ENCODE results near the gene SLC35D1. TPM values are rescaled to one million over a fixed set of nuclear protein-coding genes. Genes with fewer than 3 reads are reported as not detected.
A peak's percentile ranks its signal among the peaks of the same experiment; 100 is the strongest.

The SLC35D1 gene
- 4.7 TPM for polyA plus RNA-seq (2013, experiment 1 of 4)
- polyA plus RNA-seq (2013, experiment 2 of 4), result 5.2 TPM
- 4.0 TPM for polyA plus RNA-seq (2013, experiment 3 of 4)
- 4.9 TPM for polyA plus RNA-seq (2013, experiment 4 of 4)

DNA sequence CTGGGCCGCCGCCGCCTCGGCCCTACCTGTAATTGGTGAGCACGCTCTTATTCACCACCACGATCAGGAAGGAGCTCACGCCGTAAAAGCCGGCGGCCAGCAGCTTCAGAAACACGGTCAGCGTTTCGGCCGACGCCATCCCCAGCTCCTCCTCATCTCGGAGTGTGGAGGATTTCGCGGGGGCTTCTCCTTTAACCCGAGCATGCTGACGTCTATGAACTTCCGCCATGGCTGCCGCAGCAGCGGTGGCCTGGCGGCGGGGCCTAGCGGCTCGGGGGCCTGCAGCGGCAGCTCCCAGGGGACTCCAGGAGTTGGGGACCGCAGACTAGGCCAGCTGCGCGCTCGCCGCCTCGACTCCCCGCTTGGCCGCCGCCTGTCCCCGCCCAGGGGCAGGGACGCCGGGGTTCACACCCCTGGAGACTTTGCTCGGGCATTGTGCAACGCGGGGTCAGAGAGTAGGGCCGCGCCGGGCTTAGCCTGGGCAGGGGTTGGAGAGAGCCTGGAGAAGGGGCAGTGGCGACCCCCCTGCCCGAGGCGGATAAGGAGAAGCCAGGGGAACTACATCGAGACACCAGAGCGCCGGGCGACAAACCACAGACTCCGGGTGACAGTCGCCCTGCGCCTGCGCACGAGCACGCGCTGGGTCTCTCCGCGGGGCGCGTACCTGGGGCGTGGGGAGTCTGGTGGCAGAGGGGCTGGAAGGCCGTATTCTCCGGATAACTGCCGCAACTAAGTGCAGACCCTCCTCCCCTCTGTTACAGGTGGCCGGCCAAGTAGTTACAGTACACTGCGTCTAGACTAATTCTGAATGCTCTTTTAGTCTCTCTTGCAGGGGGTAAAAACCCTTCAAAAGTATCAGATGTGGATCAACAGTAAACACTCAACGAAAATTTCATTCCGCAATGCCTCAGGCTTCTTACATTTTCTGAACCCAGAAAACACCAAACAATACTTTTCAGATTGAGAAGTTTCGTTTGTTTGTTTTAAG, at the start of gene SLC35D1:
TSS of gene SLC35D1 (minus strand) at position 364 of the 988 bp plus-strand sequence. CDS start at position 229, 135 bp downstream.
- Histone ChIP-seq H3K27ac (ENCODE audit: insufficient read depth, low read depth, low read length, poor library complexity, severe bottlenecking) (peak within 1 kb of the TSS; percentile 90), H3K9me3 (ENCODE audit: control insufficient read depth, low read length) (no peaks in the 10 kb centered on the region), H3K4me1 (ENCODE audit: control insufficient read depth, insufficient read depth, low read length) (peaks cover under 1% of the 10 kb centered on the region), H3K36me3 (ENCODE audit: control insufficient read depth, insufficient read depth, low read length) (peaks cover 2% of the 10 kb centered on the region), H3K27me3 (ENCODE audit: control insufficient read depth, insufficient read depth, low read length, poor library complexity, severe bottlenecking) (no peaks in the 10 kb centered on the region), H3K4me3 (ENCODE audit: insufficient read depth, low read depth, low read length) (peak within 1 kb of the TSS; percentile 88)
- 2% methylated on average over 72 to 73 of the region's 73 CpGs for WGBS, 2 experiments

DNA sequence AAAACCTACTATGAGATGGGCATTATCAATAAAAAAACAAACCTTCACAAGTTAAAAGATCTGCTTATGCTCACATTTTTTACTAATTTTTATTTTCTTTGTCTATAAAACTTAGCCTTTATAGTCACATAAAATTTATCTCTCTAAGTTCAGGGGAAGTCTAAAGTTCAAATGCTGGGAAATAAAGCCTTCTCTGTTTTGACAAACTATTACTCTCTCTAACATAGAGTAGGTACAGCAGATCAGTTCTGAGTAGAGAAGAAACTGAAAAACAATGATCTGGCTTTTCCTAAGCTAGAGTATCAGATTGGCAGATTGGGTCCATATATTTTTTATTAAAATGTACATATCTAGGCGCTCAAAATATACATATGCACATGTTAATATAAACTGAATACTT, 49.6 kb upstream of the SLC35D1 start:
- no CpG with 5 or more reads among the region's 1 CpG for WGBS, 2 experiments
- Histone ChIP-seq H3K4me3 (ENCODE audit: insufficient read depth, low read depth, low read length) (no peak overlapping the region), H3K27ac (ENCODE audit: insufficient read depth, low read depth, low read length, poor library complexity, severe bottlenecking) (no peak overlapping the region), H3K9me3 (ENCODE audit: control insufficient read depth, low read length) (no peaks in the 10 kb centered on the region), H3K27me3 (ENCODE audit: control insufficient read depth, insufficient read depth, low read length, poor library complexity, severe bottlenecking) (no peaks in the 10 kb centered on the region), H3K4me1 (ENCODE audit: control insufficient read depth, insufficient read depth, low read length) (peaks cover 4% of the 10 kb centered on the region), H3K36me3 (ENCODE audit: control insufficient read depth, insufficient read depth, low read length) (no peaks in the 10 kb centered on the region)

DNA sequence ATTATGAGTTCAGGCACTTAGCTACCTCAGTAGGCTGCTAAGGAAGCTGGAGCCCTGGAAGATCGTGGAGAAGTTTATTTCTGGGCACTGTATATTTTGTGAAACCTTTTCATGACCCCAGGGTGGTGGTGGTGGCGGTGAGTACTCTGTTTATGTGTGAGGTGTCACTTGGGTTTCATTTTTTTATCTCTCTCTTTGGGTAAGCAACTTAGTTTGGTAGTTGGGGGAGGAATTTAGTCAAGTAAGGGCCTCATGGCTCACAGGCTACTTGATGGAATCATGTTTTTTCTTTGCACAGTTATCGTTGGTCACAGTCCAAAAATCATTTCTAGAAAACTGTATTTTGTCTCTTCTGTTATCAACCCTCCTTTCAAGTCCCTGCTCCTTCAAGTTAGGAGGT, 46.9 kb upstream of the SLC35D1 start:
- Histone ChIP-seq H3K36me3 (ENCODE audit: control insufficient read depth, insufficient read depth, low read length) (no peaks in the 10 kb centered on the region), H3K4me3 (ENCODE audit: insufficient read depth, low read depth, low read length) (no peak overlapping the region), H3K27me3 (ENCODE audit: control insufficient read depth, insufficient read depth, low read length, poor library complexity, severe bottlenecking) (no peaks in the 10 kb centered on the region), H3K9me3 (ENCODE audit: control insufficient read depth, low read length) (no peaks in the 10 kb centered on the region), H3K4me1 (ENCODE audit: control insufficient read depth, insufficient read depth, low read length) (peaks cover 15% of the 10 kb centered on the region), H3K27ac (ENCODE audit: insufficient read depth, low read depth, low read length, poor library complexity, severe bottlenecking) (no peak overlapping the region)
- 62 to 63% methylated on average over 3 of the region's 3 CpGs for WGBS, 2 experiments

DNA sequence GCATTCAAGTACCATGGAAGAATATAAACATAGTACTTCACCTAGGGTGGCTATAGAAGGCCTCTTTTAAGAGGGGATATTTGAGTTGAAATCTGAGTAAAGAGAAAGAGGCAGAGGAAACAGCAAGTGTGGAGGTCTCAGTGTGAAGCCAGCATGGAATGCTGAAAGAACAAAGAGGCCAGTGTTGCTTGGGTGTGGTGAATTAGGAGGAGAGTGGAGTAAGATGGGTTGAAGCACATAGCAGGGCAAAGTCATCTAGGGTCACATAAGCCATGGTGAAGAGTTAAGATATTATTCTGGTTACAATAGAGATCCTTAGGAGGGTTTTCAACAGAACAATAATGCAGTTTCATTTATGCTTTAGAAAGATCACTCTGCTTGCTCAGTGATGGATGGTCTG, 43.4 kb upstream of the SLC35D1 start:
- H3K4me3 ChIP-seq (ENCODE audit: insufficient read depth, low read depth, low read length), result no peak overlapping the region
- H3K27me3 ChIP-seq (ENCODE audit: control insufficient read depth, insufficient read depth, low read length, poor library complexity, severe bottlenecking), result no peaks in the 10 kb centered on the region
- peak overlapping the region; percentile 76 for H3K27ac ChIP-seq (ENCODE audit: insufficient read depth, low read depth, low read length, poor library complexity, severe bottlenecking)
- H3K9me3 ChIP-seq (ENCODE audit: control insufficient read depth, low read length), result no peaks in the 10 kb centered on the region
- H3K36me3 ChIP-seq (ENCODE audit: control insufficient read depth, insufficient read depth, low read length), result no peaks in the 10 kb centered on the region
- peaks cover 15% of the 10 kb centered on the region for H3K4me1 ChIP-seq (ENCODE audit: control insufficient read depth, insufficient read depth, low read length)

DNA sequence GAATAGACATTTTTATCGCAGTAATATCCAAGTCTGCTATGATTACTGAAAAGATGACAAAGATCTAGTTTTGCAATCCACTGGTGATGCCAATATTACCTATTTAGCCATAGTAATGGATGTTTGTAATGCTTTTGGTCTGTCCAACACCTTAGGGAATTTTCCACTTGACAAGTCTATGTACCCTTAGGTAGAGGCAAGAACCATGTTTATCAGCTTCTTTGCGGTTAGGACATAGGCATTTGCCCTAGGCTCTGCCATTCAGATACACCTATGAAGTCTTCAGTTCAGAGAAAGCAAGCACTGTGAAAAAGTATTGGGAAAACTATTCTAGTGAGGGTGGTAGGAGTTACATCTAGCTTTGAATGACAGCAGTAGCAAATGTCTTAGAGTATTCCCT, 40.2 kb upstream of the SLC35D1 start:
- 95% methylated on average over 1 to 2 of the region's 2 CpGs for WGBS, 2 experiments
- Histone ChIP-seq H3K27ac (ENCODE audit: insufficient read depth, low read depth, low read length, poor library complexity, severe bottlenecking) (no peak overlapping the region), H3K4me1 (ENCODE audit: control insufficient read depth, insufficient read depth, low read length) (peaks cover 11% of the 10 kb centered on the region), H3K9me3 (ENCODE audit: control insufficient read depth, low read length) (no peaks in the 10 kb centered on the region), H3K36me3 (ENCODE audit: control insufficient read depth, insufficient read depth, low read length) (no peaks in the 10 kb centered on the region), H3K27me3 (ENCODE audit: control insufficient read depth, insufficient read depth, low read length, poor library complexity, severe bottlenecking) (no peaks in the 10 kb centered on the region), H3K4me3 (ENCODE audit: insufficient read depth, low read depth, low read length) (no peak overlapping the region)

DNA sequence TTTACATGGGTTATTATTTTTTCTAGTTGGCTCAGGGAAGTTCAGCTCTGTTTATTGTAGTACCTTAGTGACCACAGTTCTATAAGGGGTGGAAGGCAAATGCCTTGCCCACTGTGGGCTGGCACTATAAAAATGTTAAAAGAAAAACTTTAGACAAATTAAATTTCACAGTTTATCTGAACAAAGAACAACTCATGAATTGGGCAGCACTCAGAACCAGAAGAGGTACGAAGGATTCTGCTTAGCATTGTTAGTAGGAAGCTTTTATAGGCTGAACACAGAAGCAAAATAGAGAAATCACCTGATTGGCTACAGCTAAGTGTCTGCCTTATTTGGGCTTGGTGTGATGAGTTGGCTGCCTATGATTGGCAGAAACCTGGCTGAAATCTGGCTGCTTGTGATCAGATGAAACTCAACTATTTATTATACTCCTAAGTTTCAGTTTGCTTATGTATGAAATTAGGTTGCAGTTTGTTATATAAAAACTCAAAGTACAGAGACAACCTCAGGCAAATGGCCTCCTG, 35.8 kb upstream of the SLC35D1 start:
- H3K4me3 ChIP-seq (ENCODE audit: insufficient read depth, low read depth, low read length), result no peak overlapping the region
- no peak overlapping the region for H3K27ac ChIP-seq (ENCODE audit: insufficient read depth, low read depth, low read length, poor library complexity, severe bottlenecking)
- H3K4me1 ChIP-seq (ENCODE audit: control insufficient read depth, insufficient read depth, low read length), result no peaks in the 10 kb centered on the region
- no peaks in the 10 kb centered on the region for H3K9me3 ChIP-seq (ENCODE audit: control insufficient read depth, low read length)
- H3K27me3 ChIP-seq (ENCODE audit: control insufficient read depth, insufficient read depth, low read length, poor library complexity, severe bottlenecking), result no peaks in the 10 kb centered on the region
- H3K36me3 ChIP-seq (ENCODE audit: control insufficient read depth, insufficient read depth, low read length), result no peaks in the 10 kb centered on the region
- 92 to 100% methylated on average over 1 of the region's 1 CpG for WGBS, 2 experiments

DNA sequence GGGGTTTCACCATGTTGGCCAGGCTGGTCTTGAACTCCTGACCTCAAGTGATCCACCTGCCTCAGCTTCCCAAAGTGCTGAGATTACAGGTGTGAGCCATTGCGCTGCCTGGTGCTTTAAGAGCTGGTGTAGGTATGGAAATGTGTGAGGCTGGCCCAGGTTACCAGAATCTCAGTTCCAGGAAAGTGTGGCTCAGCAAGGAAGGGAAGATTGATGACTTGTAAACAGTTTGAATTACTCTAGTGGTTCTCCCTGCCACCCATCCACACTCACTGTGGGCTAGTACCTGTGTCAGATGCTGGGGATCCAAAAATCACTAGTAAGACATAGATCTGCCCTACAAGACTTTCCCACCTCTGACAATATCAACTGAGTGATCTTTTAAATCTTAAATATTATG, 34.5 kb upstream of the SLC35D1 start:
- H3K4me1 ChIP-seq (ENCODE audit: control insufficient read depth, insufficient read depth, low read length), result no peaks in the 10 kb centered on the region
- no peak overlapping the region for H3K27ac ChIP-seq (ENCODE audit: insufficient read depth, low read depth, low read length, poor library complexity, severe bottlenecking)
- 91 to 92% methylated on average over 1 of the region's 1 CpG for WGBS, 2 experiments
- no peak overlapping the region for H3K4me3 ChIP-seq (ENCODE audit: insufficient read depth, low read depth, low read length)
- H3K27me3 ChIP-seq (ENCODE audit: control insufficient read depth, insufficient read depth, low read length, poor library complexity, severe bottlenecking), result no peaks in the 10 kb centered on the region
- no peaks in the 10 kb centered on the region for H3K36me3 ChIP-seq (ENCODE audit: control insufficient read depth, insufficient read depth, low read length)
- H3K9me3 ChIP-seq (ENCODE audit: control insufficient read depth, low read length), result no peaks in the 10 kb centered on the region

DNA sequence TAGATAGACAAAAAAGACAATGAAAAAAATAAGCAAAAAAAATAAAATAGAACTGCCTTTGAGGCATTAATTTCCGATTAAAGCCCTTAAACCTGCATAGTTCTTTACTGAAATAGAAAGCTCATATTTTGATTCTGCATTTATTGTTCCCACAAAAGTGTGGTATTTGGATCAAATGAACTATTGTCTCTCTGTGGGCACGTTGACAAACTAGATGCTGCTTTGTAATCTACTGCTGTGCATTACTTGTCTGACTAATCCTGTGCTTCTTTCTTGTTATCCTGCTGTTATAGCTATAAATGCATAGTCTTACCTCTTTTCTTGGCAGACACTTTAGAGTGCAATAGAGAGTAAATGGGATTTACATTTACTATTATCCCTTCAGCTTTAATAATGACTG, 31.4 kb upstream of the SLC35D1 start:
- Histone ChIP-seq H3K4me1 (ENCODE audit: control insufficient read depth, insufficient read depth, low read length) (no peaks in the 10 kb centered on the region), H3K27me3 (ENCODE audit: control insufficient read depth, insufficient read depth, low read length, poor library complexity, severe bottlenecking) (no peaks in the 10 kb centered on the region), H3K4me3 (ENCODE audit: insufficient read depth, low read depth, low read length) (no peak overlapping the region), H3K36me3 (ENCODE audit: control insufficient read depth, insufficient read depth, low read length) (no peaks in the 10 kb centered on the region), H3K27ac (ENCODE audit: insufficient read depth, low read depth, low read length, poor library complexity, severe bottlenecking) (no peak overlapping the region), H3K9me3 (ENCODE audit: control insufficient read depth, low read length) (no peaks in the 10 kb centered on the region)
- 49 to 50% methylated on average over 2 of the region's 2 CpGs for WGBS, 2 experiments

DNA sequence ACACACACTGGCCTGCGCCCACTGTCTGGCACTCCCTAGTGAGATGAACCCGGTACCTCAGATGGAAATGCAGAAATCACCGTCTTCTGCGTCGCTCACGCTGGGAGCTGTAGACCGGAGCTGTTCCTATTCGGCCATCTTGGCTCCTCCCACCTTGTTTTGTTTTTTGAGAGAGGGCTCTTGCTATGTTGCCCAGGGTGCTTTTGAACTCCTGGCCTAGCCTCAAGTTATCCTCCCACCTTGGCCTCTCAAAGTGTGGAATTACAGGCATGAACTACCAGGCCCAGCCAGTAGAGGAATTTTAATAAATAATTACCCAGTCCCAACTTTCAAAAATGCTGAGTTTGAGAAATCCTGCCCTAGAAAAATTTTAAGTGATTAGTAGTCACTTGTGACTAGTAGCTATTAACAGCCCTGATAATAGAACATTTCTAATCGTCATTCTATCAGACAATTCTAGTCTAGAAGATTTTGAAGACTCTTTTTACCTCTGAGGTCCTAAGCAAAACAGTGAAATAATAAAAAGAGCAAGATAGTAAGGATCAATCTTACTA, 30.9 kb upstream of the SLC35D1 start:
- Histone ChIP-seq H3K36me3 (ENCODE audit: control insufficient read depth, insufficient read depth, low read length) (no peaks in the 10 kb centered on the region), H3K4me1 (ENCODE audit: control insufficient read depth, insufficient read depth, low read length) (no peaks in the 10 kb centered on the region), H3K9me3 (ENCODE audit: control insufficient read depth, low read length) (no peaks in the 10 kb centered on the region), H3K4me3 (ENCODE audit: insufficient read depth, low read depth, low read length) (no peak overlapping the region), H3K27me3 (ENCODE audit: control insufficient read depth, insufficient read depth, low read length, poor library complexity, severe bottlenecking) (no peaks in the 10 kb centered on the region), H3K27ac (ENCODE audit: insufficient read depth, low read depth, low read length, poor library complexity, severe bottlenecking) (no peak overlapping the region)
- WGBS, 2 experiments, result 86 to 94% methylated on average over 7 of the region's 9 CpGs

DNA sequence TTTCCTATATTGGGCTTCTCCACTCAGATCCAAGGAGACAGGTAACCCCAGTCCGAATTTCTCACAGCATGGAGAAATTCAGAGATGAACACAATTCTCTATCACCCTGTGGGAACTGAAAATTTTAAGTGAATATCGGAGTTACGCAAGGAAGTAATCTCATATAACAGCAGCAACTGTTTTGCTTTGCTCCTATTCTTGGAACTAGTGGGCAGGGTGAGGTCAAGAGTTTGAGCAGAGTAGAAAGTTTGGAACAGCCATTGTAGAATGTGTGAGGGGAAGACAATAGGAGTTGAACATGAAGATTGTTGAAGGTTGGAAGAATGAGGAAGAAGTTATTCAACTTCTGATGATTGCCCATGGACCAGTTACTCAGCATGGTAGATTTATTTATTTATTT, 24.3 kb upstream of the SLC35D1 start:
- peaks cover 2% of the 10 kb centered on the region for H3K9me3 ChIP-seq (ENCODE audit: control insufficient read depth, low read length)
- WGBS, 2 experiments, result 92 to 93% methylated on average over 3 of the region's 3 CpGs

More for the DNA sequence above, 24.3 kb upstream of the SLC35D1 start:
- Histone ChIP-seq H3K27me3 (ENCODE audit: control insufficient read depth, insufficient read depth, low read length, poor library complexity, severe bottlenecking) (no peaks in the 10 kb centered on the region), H3K4me3 (ENCODE audit: insufficient read depth, low read depth, low read length) (no peak overlapping the region), H3K27ac (ENCODE audit: insufficient read depth, low read depth, low read length, poor library complexity, severe bottlenecking) (no peak overlapping the region), H3K4me1 (ENCODE audit: control insufficient read depth, insufficient read depth, low read length) (no peaks in the 10 kb centered on the region), H3K36me3 (ENCODE audit: control insufficient read depth, insufficient read depth, low read length) (no peaks in the 10 kb centered on the region)
